ENCODE results near the gene SNCA.

DNA sequence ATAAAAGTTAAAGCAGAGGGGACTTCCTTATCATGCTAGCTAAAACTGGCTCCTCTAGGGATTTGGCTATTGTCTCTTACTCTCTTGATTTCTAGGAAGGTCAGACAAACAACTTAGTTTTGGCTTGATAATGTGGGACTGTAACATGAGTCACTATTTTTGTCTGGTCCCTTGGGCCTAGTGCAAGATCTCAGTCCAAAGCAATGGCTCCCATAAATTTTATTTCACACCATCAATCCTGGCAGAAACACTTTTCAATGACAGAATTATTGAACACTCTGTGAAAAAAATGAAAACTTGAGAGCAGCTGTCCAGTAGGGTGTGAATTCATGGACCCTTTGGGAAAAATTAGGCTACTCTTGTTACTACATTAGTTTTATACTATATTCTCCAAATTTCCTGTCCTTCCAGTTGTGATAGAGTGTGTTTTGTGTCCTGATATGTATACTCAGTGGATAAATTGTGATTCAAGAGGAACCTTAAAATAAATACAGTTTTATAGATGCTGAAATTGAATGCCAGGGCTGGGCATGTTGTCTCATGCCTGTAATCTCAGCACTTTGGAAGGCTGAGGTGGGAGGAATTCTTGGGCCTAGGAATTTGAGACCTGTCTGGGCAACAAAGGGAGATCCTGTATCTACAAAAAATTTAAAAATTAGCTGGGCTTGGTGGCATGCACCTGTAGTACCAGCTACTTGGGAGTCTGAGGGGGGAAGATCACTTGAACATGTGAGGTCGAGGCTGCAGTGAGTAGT lies 10.8 kb upstream of the SNCA start:
- TF ChIP-seq, protein P1, sequence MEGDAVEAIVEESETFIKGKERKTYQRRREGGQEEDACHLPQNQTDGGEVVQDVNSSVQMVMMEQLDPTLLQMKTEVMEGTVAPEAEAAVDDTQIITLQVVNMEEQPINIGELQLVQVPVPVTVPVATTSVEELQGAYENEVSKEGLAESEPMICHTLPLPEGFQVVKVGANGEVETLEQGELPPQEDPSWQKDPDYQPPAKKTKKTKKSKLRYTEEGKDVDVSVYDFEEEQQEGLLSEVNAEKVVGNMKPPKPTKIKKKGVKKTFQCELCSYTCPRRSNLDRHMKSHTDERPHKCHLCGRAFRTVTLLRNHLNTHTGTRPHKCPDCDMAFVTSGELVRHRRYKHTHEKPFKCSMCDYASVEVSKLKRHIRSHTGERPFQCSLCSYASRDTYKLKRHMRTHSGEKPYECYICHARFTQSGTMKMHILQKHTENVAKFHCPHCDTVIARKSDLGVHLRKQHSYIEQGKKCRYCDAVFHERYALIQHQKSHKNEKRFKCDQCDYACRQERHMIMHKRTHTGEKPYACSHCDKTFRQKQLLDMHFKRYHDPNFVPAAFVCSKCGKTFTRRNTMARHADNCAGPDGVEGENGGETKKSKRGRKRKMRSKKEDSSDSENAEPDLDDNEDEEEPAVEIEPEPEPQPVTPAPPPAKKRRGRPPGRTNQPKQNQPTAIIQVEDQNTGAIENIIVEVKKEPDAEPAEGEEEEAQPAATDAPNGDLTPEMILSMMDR (conservative IDR thresholded peaks at IDR 0.05 in 1 of 2, IDR thresholded peaks at IDR 0.05 in 1 of 2; ENCODE audit: low read depth in 1 of 2, low read length in 2 of 2), result no peak
- TF ChIP-seq EZH2 (IDR thresholded peaks at IDR 0.05; ENCODE audit: low read length, missing control alignments), result no peak

Data from fibroblast of lung (primary cell).